NCI-H526 treated with DMSO at 0.1 percent for 48 hours (cell line): ENCODE results near the gene AUTS2.
"Not testable (repeated sequence)": the region's sequence is repeated elsewhere in the genome, so short reads cannot be mapped to it uniquely, and the experiment has no call there.

Experiments used
- DNase-seq: peaks from one replicate; lab custom pipeline; 2025; lab: John Stamatoyannopoulos, UW

The AUTS2 gene

GRCh38 chr7:70723339-70723738 is 1125.1 kb downstream of the AUTS2 start:
- DNase-seq: no peak

- DNase-seq: no peak
These were observed 1127.2 kb downstream of the AUTS2 start for GRCh38 chr7:70725448-70725847.

GRCh38 chr7:70726294-70726693 is 1128.0 kb downstream of the AUTS2 start:
- DNase-seq: no peak

DNA sequence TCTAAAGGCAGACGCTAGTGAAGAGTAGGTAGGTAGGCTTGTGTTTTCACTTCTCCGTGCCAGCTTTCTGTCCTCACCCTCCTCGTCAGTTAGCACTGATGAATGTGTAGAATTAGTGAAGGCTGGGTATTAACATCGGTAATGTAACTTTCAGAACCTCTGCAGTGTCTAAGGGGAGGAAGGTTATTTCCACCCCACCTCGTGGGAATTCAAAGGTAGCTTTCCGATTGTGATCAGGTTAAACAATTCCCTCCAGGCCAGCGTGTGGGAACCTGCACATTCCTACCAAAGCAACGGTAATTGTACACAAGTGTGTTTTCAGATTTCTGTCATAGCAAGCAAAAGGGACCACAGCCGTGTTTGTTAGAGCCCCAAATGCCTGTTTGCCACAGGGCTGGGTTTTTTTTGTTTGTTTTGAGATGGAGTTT is 1128.7 kb downstream of the AUTS2 start:
- no peak for DNase-seq

DNA sequence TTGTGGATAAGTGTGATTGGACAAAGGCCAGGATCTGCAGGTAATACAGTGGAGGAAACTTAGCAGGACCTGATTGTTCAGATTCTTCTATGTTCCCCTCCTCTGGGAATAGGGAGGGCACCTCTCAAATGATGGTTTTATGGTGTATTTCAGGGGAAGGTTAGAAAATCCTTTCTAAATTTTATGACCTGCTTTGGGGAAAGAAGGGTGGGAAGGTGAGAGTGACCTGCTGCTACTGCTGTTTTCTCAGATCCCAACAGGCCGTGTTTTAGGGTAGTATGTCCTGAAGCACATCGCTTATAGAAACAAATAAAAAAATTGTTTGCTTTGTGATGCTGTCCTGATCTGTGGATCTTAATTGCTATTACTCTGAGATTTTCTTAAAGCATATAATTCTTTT is 1129.6 kb downstream of the AUTS2 start:
- DNase-seq: no peak

- DNase-seq: no peak
These were observed 1130.7 kb downstream of the AUTS2 start for GRCh38 chr7:70728872-70729552.

GRCh38 chr7:70729553-70730157 is 1131.4 kb downstream of the AUTS2 start:
- not testable (repeated sequence) for DNase-seq

GRCh38 chr7:70730451-70731110 is 1132.3 kb downstream of the AUTS2 start:
- DNase-seq: no peak

DNA sequence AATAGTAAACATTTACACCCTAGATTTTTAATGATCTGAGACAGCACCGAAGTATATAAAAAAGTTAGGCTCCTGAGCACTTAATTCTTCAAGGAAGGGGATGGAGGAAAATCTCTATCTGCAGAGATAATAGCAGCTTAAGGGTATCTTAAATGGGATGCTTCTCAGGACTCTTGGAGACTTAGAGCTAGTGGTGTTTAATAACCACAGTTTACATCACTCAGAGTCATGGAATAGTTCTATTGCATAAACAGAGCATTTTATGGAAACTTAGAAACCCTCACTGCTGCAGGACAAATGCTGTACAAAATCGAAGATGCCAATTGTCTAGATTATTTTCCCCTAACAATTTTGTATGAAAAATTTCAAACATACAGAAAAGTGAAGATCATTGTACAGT is 1134.8 kb downstream of the AUTS2 start:
- DNase-seq: no peak

DNA sequence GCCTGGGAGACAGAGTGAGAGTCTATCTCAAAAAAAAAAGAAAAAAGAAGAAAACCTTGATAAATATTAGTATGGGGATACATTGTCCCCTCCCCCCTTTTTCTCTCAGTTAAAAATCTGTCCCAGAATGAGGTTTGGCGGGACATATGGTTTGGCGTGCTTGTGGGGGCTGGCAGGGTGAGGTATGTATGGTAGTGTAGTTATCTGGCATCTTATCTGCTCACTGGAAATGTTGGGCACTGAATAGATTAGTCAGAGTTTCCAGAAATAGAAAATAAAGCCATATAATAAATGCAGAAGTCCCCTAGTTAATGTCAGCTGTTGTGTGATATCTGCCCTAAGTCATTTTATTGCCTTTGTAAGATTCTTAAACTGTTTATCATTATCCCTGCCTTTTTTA is 1136.1 kb downstream of the AUTS2 start:
- no peak for DNase-seq

DNA sequence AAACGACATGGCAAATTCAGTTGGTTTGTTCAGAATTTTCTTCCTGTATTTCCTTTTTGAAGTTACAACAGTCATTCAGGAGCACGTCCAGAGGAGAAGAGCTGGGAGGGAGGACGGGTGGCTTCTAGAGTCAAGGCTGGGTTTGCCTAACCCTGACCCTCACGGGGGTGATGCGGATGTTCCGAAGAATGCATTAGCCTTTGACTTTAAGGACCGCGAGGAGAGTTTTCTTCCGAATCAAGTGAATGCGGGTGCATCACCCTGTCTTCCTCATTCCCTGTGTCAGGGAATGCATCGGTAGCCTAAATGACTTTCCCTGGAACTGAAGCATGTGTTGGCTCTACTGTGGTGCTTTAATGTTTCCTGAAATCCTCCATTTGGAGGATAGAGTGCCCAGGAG is 1137.0 kb downstream of the AUTS2 start:
- DNase-seq: no peak

DNA sequence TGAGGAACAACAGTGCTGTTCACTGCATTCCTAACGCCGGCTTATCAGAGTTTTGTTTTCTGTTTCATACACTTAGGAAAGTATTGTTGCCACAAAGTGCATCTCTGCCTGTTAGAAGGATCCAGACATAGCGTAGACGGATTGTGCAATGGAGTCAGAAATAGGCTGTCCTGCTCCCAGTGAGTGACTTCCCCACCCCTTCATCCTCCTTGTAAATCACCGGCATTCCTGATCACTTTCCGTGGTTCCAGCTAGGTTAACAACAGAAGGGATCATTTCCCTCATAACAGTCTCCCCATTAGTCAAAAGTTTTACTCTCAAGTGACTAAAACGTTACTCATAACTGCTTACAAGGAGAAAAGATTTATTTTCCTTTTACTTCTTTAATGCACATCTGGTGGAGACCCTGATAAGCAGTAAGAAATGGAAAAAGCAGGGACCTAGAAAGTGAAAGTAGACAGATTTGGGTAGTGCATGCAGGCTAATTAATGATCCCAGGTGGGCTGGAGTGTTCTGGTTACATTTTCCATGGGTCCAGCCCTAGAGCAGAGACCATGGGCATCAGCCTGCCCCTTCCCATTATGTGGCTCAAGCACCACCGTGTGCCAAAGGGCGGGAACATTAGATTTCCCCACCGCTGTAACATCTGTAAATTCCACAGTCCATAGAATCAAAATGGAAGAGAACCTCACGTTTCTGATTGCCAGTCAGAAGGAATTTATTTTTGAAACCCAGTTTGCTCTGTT is 1138.6 kb downstream of the AUTS2 start:
- DNase-seq: no peak

GRCh38 chr7:70738151-70738885 is 1140.0 kb downstream of the AUTS2 start:
- DNase-seq: peak; percentile 57

- DNase-seq: no peak
These were observed 1141.5 kb downstream of the AUTS2 start for GRCh38 chr7:70739646-70740210.

GRCh38 chr7:70741666-70742065 is 1143.4 kb downstream of the AUTS2 start:
- DNase-seq: no peak

GRCh38 chr7:70743531-70744325 is 1145.5 kb downstream of the AUTS2 start:
- no peak for DNase-seq

- DNase-seq: no peak
These were observed 1146.2 kb downstream of the AUTS2 start for GRCh38 chr7:70744492-70744891.

- DNase-seq: no peak
These were observed 1151.6 kb downstream of the AUTS2 start for GRCh38 chr7:70749831-70750230.

- DNase-seq: no peak
These were observed 1153.6 kb downstream of the AUTS2 start for GRCh38 chr7:70751895-70752294.

- no peak for DNase-seq
These were observed 1154.5 kb downstream of the AUTS2 start for GRCh38 chr7:70752794-70753241.

DNA sequence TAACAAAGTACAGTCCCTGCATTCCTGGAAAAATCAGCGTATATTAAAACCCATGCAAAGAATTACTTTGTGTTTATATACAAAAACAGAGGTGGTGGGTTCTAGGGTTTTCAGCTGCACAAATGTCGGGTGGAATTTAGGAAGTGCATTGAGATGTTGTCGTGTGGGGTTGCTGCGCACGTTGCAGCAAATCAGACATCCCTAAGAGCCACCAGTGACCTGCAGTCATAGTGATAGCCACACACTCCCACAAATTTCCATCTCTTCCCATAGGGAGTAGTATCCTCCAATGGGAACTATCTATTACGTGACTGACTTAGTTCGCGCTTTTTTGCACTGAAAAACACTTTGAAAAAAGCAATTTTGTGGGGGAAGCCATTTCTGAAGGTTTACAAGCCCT is 1158.5 kb downstream of the AUTS2 start:
- DNase-seq: no peak
